GM19324 (cell line): ENCODE data around the gene VDAC2.
"Not testable (repeated sequence)": the region's sequence is repeated elsewhere in the genome, so short reads cannot be mapped to it uniquely, and the experiment has no call there.

Source experiments
- ATAC-seq: cut with Tn5 transposase; IDR thresholded peaks from one replicate; pipeline ENCODE4 v1.9.1; 2021; ENCODE audit warnings: mild to moderate bottlenecking, moderate library complexity; ENCODE audit not compliant: unreplicated experiment, low FRiP score

VDAC2 gene

GRCh38 chr10:75210282-75211006, at the start of gene VDAC2:
Gene VDAC2, plus strand, starts transcription at chr10:75210796. Its CDS starts 363 bp downstream, at chr10:75211159.
- peak; percentile 93 for ATAC-seq

GRCh38 chr10:75165684-75166622, 44.6 kb upstream of the VDAC2 start:
- ATAC-seq: peak; percentile 66

DNA sequence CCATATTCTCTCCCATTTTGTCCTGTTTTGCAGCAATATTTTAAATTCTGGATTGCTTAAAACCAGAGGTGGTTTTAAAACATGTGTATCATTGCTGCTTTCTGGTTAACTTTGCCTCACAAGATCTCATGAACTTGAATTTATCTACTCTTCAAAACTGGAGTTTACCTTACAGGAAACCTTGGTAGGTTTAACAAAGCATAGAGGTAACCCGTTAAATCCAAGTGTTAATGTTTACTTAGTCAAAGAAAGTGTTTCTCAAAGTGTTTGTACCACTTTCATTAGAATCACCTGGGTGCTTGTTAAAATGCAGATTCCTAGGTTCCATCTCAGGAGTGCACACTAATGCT, 44.0 kb upstream of the VDAC2 start:
- no peak for ATAC-seq

- ATAC-seq: no peak
Observed at GRCh38 chr10:75168275-75168674, 42.3 kb upstream of the VDAC2 start.

- ATAC-seq: no peak
Observed at GRCh38 chr10:75170215-75170614, 40.4 kb upstream of the VDAC2 start.

DNA sequence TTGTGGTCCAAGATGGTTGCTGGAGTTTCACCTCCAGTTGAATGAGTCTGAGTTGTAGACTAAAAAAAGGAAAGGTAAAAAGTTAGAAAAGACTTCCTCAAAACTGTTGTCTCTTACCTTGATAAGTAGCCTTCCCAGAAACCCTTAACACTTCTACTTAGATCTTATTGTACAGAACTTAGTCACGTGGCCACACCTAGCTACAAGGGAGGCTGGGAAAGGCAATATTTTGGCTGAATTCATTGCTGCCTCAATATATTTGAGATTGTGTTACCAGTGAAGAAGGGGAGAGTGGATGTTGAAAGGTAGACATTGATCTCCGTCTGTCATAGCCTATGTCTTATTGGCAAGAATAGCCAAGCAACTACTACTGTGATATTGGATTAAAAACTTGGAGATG, 35.5 kb upstream of the VDAC2 start:
- ATAC-seq: no peak

DNA sequence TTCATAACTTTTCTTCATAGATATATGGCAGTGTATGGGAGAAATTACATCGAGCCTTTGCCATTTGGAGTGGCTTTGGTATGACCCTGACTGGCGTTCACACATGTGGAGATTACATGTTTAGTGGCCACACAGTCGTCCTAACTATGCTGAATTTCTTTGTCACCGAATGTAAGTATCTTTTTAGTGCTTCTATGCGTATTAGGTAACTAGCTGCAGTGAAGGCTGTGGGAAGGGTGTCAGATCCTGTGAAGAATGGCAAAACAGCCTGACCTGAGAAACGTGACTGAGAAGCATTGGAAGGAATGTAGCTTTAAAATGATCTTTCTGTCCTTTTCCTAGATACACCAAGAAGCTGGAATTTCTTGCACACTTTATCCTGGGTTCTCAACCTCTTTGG, 34.5 kb upstream of the VDAC2 start:
- no peak for ATAC-seq

- no peak for ATAC-seq
Observed at GRCh38 chr10:75176736-75177135, 33.9 kb upstream of the VDAC2 start.

DNA sequence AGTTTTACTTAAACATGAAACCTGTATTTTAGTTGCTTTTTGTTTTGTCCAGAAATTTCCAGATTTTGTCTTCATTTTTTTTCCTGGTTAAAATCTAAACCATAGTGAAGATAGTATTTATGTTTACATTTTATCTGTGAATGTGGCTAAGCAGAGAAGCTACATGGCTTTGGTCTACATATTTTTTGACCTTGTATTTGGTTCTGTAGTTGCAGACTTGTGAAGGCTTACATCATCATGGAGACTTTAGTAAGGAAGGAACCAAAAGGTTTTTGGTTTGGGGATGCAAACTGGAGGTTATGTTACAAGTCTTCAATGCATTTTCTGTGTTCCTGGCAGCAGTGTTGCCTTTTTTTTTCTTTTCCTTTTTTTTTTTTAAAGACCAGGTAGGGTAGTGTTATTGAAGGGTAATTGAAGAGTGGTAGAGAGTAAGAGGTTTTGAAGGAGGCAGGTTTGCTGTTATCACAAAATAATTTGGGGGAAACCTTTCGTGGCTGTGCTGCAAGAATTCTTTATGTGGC, 30.9 kb upstream of the VDAC2 start:
- no peak for ATAC-seq

GRCh38 chr10:75180592-75180991, 30.0 kb upstream of the VDAC2 start:
- no peak for ATAC-seq

DNA sequence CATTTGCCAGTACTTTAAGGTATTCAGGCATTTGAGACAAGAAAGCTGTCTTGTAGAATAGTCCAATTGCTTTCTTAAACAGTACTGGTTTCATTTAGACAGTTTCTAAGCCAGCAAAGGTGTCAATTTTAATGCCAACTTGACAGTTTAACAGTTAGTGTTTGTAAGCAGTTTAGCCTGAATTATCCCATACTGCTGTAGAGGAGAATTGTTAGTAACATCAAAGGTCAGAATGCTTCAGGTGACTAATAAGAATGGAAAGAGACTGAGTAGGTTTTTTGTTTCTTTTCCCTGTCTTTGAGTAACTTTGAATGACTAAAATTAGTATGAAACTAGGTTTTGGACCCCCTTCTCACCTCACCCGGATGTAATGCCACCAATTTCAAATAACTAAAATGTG, 29.5 kb upstream of the VDAC2 start:
- no peak for ATAC-seq

DNA sequence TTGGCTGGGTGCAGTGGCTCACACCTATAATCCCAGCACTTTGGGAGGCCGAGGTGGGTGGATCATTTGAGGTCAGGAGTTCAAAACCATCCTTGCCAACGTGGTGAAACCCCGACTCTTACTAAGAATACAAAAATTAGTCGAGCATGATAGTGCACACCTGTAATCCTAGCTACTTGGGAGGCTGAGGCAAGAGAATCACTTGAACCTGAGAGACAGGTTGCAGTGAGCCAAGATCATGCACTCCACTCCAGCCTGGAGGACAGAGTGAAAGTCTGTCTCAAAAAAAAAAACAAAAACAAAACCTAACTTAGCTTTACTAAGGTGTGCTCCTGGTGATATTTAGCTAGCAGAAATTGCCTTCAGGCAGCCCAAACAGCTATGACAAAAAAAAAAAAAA, 24.3 kb upstream of the VDAC2 start:
- ATAC-seq: no peak

DNA sequence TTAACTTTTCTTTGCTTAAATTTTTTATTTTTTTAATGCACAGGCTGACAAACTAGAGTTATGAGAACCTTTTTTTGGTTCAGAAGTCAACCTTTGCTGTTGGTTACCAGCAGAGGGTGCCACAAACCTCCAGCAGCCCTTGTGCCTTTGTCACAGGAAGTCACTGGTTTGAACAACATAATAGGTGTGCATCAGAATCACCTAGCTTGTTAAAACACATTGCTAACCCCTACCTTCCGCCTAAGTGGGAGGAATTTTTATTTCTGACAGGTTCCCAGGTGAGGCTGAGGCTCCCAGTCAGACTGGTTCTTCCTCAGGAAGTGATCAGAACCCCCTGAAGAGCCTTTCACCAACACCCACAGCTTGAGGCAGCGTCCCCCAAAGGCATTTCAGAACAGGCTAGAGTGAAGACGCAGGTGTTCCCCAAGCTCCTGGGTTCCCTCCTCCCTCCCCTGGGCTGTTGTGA, 22.6 kb upstream of the VDAC2 start:
- ATAC-seq: no peak

- not testable (repeated sequence) for ATAC-seq
Observed at GRCh38 chr10:75188522-75188921, 22.1 kb upstream of the VDAC2 start.

DNA sequence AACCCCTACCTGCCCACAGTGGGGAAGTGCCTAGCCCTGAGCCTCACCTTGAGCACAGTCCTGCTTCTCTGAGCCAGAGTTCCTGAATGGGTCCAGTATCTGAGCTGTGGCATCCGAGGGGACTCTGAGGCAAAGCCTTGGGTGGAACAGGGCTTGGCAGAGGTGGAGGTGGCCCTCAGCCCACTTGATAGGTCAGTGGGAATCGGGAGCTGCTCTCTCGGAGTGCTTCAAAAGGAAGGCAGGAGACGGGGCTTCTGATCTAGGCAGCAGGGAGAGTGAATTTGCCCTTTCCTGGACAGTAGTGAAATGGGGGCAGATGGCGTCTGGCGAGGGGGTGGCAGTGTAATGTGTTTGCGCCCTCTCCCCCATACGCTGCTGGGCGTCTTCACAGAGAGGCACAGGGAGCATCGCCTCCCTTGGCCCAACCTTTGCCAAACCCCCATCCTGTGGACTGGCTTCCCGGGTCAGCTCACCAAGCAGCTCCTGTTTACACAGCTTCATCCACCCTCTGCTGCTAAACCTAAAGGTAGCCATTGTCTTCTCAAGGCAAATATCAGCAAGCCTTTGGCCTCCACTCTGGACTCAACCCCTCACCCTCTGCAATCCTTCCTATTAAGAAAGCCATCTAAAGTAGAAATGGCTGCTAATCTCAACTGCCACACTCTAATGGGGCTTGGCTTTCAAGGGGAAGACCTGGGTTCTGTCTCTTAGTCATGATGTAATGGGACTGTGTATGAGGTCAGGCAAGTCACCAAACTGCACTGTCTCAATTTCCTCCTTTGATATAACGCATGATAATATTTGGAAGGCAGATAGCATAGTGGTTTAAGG, 21.1 kb upstream of the VDAC2 start:
- ATAC-seq: no peak

- ATAC-seq: no peak
Observed at GRCh38 chr10:75191821-75192568, 18.6 kb upstream of the VDAC2 start.

GRCh38 chr10:75194625-75195024, 16.0 kb upstream of the VDAC2 start:
- not testable (repeated sequence) for ATAC-seq

GRCh38 chr10:75195035-75195763, 15.4 kb upstream of the VDAC2 start:
- no peak for ATAC-seq

- ATAC-seq: no peak
Observed at GRCh38 chr10:75197066-75197465, 13.5 kb upstream of the VDAC2 start.
